CD4-positive, alpha-beta T cell treated with Interleukin-2 at 100 ng/mL for 4 hours (primary cell): ENCODE measurements around the gene KMT2E.
A peak's percentile ranks its signal among the peaks of the same experiment; 100 is the strongest.

Source experiments
- DNase-seq: peaks from one replicate; pipeline ENCODE4 v3.0.0-alpha.2; 2020; ENCODE audit warnings: low spot score

Gene KMT2E

DNA sequence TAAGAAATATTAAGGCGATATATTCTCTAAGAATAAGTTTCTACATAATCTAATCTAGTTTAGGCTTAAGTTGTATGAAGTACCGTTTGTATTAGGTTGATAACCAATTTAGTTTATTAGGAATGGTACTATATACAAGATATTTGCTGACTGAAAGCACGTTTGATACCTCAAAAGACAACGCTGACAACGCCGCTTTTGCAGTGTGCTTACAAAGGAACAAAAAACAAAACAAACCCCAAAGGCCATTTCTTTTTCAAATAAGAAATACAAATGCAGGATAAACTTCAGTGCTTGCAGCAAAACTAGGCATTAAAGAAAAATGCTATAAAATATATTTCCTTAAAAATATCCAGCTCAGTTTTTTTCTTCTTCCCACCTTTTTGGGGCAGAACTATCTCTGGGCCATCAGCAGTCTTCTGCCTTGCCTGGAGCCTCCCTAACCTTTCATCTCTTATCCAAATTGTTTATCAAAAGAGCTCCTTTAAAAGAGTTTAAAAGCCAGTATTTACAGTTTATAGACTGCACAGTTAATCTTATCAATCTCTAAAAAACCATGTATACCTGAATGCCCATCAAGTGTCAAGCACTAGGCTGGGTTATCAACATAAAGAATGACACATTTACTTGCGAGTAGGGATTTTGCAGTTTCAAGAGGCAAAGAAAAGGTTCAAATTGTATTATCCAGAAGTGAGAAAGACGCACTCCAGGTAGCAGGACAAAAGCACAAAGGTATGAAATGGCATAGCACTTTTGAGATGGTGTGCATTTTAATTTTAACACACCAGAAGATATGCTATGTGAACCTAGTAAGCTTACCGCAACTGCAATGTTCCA lies 4.1 kb upstream of the KMT2E start:
- no peak for DNase-seq

DNA sequence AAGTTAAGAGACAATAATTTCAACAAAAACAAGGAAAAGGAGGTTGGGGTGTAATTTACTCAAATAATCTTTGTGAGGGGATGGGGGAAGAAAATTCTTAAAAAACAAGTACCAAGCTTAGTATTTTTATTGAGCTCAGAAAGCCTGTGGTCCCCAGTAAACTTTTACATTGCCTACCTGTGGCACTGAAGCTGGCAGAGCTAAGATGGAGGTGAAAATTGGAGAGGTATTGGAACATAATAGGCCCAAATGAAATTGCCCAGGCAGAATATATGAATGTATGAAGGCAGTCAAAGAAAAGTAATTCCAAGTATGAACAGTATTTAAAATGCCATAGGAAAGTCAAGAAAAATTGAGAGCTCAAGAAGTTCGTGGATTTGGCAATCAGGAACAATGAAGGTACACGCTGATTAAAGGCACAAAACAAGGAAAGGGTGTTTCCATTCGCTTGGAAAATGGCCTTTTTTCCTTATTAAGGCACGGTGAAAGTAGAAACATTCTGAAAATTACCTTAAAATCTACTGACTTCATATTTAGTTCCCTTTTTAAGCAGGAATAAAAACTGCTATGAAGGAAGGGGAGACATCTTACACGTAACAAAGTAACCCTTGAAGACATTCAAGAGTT lies 3.4 kb upstream of the KMT2E start:
- no peak for DNase-seq

DNA sequence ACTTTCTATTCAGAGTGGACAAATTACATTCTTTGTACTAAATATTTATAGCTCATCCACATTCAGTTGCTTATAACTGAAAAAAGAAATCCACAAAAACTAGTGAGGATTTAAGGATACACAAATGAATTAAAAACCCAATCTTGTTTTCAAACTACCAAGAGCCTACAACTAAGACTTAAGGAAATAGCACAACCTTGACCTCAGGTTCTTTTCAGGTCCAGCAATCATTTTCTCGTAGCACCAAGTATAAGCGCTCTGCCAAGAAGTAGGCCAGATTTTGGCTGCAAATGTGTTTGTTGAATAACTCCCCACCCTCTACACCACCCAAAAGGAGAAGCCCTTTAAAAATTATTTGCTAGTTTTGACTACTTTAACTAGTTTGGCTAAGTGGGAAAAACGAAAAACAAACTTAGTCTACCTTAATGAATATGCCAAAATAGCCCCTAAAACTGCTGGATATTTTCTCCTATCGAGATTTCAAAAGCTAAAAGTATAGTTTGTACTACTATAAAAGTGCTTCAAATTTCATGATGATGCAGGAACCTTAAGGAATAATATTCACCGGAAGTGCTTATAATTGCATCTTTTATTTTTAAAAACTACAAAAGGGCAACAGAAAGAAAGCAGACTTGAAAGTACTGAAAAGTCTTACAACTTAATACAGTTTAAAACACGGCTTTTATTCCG lies 2.7 kb upstream of the KMT2E start:
- DNase-seq: no peak

DNA sequence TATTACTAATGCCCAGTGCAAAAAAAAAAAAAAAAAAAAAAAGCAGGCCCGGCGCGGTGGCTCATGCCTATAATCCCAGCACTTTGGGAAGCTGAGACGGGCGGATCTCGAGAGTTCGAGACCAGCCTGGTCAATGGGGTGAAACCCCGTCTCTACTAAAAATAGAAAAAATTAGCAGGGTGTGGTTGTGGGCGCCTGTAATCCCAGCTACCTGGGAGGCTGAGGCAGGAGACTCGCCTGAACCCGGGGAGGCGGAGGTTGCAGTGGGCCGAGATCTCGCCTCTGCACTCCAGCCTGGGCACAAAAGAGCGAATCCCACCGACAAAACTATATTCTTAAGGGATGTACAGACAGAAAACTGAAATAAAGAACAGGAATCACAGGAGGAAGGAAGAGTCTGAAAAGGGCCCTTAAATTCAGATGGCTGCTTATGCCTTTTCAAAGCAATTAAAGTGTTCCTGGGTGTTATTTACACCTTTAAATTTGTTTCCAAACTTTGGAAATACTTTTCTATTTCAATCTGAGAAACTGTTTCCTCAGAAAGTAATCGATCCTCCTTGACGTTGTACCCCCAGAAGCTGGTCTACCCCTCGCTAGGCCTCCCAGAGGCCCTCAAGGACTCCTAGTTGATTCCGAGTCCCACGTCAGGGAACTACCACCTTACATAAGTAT lies 2.0 kb upstream of the KMT2E start:
- DNase-seq: peak; percentile 30

DNA sequence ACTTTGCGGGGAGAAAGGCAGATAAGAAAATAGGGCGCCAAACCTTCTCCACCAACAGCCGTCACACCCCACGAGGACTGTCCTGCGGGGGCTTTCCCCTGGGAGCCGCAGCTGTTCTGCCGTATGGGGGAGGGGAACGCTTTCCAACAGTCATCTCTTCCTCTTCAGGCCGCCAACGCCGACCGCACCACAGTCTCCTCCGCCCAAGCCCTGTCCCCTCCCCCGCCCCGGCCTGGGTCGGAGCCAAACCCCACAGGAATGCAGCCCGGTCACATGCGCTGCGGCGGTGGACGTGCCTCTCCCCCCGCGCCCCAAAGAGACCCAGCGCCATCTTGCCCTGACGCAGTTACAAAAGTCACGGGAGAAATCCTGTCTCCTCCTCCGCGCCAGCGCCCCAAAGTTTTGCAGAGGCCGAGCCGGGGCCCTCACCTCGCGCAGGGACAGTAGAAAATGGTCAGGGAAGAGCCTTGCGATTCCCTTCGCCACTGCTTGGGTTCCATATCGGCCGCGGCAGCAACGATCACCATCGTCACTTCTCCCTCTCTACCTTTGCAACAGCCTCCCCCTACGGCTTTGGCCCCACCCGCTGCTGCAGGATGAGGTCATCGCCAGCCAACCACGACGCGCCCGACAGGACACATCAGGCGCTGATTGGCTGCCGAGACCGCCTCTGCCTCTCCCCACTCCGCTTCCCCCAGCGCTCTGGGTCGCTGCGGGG lies 1.3 kb upstream of the KMT2E start:
- DNase-seq: peak; percentile 100

DNA sequence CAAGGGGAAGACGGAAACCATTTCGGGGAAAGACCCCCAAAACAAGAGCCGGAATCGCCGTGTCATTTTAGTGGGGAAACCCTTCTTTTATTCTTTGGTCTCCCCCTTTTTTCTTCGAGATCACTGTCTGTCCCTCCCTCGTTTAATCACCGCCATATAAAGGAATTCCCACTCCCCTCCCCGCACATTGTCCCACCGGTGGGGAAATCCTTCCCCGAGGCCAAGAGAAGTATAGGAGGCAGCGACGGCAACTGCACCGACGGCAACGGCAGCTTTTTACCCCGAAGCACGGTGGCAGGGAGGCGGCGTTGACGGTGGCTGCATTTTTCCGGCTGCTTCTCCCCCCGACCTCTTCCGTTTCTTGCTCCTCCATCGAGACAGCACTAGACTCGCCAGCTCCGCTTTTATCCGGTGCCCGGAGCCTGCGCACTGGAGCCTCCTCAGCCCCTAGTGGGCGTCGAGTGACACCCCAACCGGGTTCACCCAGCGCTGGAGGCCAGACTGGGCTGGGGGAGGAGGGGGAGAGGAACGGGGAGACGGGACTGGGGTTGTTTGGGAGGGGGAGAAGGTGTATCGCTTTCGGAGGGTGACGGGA lies 687 bp upstream of the KMT2E start:
- DNase-seq: peak; percentile 97

DNA sequence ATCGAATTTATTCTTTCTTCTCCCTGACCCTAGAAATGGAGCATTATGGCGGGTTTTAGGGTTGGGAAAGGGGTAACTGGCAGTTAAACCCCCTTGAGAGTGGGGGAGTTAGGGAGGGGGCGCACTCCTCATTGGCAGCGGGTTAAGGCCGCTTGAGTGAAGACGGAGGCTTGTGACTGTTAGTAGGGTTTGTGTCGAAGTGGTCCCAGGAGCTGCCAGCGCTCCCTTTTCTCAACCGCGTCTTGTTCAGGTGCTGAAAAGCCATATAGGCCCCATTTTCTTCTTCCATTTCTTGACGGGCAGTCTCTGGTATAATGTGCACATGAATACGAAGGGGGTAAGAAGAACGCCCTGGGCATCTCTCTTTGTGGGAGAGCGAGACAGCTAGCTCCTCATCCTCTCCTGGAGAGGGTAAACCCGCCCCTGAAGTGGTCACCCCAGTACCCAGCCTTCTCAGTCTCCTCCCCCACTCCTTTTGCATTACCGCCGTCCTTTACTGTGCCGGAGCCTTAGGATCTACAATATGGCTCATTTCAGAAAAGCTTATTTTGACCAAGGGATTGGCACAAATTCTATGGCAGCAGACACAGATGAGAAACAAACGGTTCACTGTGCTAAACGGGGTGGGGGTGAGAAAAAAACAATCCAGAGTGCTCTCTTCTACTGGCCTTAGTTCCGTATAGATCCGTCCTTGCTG lies 836 bp downstream of the KMT2E start:
- DNase-seq: peak; percentile 63

DNA sequence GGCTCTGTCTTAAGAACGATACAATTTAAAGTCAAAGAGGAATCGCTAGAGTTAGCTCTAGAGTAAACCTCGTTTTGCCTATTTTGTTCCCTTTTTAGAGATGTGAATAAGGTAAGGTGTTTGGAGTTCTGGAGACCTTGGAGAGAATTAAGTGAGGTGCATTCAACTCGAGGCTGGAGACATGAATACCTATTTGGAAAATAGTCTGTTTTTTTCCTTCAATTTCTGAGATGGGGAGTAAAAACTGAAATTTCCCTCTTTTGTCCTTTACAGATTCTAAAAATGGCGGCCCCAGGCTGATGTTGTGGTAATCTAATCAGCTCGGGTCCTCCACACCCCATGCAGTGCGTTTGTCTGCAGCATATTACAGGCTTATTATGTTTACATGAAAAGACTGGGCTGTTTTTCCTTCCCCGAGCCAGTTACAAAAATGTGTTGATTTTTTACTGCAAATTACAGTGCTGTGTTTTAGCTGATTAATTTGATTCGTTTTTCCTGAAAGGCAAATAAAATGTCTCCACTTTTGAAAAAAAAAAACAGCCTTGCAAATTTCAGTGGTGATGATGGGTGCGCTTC lies 1.5 kb downstream of the KMT2E start:
- peak; percentile 43 for DNase-seq

DNA sequence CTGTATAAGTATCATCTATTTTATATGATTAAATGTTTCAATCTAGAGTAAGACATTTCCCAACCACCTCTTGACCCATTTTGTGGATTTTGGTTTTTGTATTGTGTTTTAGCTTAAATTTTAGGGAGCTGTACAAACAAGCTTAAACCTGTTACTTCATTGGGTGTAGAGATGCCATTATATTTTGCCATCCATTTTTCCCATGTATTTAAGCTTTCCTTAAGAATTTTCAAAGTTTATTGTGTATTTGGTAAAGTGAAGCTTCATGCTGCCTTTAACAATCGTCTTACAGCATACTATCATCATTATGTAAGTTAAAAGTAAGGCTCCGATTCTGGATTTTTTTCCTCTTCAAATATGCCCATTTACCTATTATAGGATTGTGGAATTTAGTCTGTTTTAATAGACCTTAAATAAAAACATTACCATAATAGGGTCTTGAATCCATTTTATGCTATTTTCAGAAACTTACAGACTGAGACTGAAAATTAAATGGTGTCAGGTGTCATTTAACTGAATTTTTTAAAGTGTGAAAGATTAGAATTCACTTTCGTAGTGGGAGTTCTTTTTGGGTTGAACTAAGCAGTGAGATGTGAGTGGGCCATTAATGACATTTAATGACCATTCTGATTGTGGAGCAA lies 2.2 kb downstream of the KMT2E start:
- no peak for DNase-seq

DNA sequence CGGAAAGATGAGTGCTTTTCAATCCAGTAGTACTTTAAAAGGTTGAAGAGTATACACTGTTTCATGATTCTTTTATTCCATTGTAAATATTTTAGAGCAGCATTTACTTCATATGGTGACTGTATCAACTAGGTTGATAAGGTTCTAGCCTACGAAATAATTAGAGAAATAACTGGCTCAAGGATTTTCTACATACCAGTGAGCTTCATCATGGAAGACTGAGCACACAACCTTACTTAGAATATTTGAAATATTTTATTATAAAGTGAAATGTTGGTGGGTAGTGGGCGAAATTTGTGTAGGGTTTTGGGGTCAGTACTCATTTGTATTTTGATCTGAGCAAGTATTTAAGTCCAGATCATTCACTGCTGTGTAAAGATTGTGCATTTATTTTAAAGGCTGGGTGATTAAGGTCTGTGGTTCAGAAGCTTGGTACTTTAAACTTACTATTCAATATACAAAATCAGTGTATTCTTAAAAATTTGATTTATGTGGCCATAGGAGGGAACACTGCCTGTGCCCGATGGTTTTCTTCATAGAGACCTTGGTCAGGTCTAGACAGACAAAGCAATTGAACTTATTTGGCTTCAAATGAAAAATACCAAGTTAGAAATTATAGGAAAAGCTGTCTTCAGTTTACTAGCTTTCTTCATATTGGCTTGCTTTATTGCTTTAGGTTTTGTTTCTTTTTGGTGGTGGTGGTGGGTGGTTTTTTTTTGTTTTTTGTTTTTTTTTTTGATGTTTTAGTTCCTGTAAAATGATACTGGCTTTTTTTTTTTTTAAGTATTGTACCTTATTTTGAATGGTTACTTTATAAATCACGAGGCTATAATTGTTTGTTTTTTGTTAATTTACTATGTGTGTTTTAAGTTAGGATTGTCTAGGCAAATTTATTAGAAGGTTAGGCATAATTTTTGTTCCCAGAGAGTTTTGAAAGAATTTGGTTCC lies 3.0 kb downstream of the KMT2E start:
- no peak for DNase-seq

DNA sequence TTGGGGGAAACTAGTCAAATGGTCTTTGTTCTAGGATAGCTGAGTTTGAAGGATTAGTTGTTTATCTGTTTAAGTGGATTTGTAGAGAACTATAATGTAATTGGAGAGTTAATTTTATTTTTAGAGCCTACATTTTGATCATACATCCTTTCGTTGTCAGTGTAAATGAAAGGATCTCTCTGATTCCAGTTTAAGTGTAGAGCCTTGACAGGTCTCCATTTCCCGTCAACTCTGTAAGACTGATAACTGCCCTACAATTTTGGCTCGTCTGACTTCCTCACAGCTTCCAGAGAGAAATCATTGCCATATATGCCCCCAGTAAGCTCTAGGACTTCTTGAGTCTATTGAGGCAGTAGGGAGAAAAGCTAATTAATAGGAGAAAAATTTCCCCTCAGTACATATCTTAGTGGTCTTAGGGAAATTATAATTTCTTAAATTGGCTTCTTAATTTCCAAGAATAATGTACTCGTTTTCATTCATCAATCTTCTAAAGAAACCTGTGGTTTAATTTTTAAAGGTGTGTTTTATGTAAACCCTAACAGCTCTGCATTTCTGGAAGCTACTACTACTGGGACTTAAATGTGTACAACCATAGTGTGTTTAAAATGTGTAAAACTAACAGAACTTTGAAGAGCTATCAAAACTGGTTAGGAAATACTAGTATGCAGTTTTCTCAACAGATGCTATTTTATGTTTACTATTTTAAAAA lies 3.8 kb downstream of the KMT2E start:
- no peak for DNase-seq

DNA sequence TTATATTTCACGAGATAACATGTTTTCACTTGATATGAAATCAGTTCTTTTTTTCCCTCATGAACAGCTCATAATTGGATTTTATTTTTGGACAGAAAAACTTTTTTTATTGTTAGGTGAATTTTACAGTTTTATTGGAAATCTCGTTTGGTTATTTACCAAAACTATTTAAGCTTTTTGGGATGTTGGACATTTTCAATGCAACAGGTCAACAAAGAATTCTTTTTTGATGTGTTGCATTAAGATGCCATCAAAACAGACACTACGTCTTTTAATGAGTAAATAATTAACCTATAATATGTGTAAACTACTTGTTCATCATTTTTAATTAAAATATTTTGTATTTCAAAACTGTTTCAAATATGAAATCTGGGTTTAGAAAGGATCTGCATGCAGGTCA lies 5.3 kb downstream of the KMT2E start:
- DNase-seq: no peak

DNA sequence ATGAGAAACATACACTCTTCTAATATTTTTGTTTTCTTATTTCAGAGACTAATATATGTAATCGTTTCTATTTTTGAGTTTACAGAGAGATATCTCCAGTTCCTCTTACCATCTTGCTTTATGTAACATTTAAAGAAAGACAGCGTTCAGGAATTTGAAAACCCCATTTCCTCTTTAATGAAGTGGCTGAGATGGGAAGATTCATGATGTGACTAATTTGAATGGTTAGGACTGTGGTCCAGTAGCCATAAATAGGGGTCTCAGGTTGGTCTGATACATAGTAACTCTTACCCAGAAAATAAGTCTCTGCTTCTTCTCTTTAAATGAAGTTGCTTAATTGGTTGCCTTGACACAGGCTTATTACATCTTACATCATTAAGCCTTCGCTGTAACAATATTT lies 6.9 kb downstream of the KMT2E start:
- DNase-seq: no peak

DNA sequence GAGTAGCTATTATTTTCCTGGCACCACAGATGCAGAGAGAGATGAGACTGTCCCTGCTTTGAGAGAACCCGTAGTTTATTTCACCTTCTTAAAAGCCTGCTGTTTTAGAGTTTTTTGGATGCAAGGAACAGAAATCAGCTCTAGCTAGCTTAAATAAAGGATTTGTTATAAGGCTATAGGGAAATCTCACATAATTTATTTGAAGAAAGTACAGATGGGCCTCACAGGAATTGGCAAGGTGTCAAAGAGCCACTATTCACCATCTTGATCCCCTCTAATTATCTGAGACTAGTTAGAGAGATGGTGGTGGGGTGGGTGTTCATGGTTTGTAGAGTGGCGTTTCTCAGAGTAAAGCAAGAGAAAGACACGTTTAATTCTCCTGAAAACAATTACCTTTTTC lies 7.3 kb downstream of the KMT2E start:
- DNase-seq: no peak

DNA sequence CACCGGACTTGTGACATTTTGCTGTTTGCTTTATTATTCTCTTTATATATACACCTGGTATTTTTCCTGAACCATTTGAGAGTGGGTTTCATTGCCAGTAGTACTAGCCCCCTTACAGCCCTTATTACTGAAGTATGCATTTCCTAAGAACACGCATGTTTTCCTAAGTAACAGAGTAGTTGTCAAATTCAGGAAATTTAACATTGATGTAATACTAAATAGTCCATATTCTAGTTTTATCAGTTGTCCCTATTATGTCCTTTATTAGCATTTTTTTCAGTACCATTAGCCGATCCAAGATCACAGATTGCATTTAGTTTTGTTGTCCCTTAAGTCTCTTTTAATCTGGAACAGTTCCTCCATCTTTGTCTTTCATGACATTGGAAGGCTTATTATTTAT lies 8.0 kb downstream of the KMT2E start:
- no peak for DNase-seq

DNA sequence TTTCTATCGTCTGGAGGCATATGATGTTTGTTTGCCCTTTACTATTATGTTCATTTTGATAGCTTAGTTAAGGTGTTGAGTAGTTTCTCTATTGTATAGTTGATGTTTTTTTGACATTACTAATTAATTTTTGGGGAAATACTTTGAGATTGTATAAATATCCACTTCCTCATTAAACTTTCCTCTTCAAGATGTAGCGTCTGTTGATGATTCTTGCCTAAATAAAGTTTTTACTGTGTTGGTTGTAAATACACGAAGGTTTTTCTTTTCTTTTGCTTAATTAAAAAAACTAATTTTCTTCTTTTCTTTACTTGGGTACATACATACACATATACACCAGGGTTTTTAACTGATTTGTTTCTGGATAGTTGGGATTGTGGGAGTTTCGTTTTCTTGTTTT lies 8.5 kb downstream of the KMT2E start:
- DNase-seq: no peak

DNA sequence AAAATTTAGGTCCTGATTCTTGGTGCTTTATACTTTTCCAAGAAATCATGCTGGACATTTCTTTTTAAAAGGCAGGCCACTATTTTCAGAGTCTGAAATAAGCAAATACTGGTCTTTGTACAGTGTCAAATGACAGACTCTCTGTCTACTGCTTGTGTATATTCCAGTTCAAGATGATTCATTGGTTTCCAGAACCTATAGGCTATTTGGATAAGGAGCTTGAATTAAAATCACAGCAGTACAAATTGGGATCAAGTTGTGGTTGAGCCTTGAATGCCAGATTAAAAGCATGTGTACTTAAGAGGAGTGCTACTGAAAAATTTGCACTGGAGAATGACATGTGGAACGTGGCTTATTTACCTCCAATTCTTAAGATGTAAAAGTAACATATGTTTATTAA lies 10.7 kb downstream of the KMT2E start:
- DNase-seq: no peak

DNA sequence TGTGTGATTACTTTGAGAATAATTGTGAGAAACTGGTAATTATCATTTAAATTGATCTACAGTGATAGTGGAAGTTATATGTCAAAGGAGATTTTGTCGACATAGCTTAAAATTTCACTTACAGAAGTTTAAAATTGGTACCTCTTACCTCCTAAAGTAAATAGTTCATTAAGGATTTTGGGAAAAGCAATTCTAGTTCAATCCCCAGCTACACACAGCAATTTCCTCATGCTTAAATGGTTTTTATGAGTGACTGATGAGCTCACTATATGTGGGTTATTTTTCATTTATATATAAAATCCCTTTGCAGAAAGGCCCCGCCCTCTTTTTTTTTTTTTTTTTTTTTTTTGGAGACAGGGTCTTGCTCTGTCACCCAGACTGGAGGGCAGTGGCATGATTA lies 12.7 kb downstream of the KMT2E start:
- DNase-seq: no peak
